ENCODE results near the gene HFM1.
"Not testable (repeated sequence)": the region's sequence is repeated elsewhere in the genome, so short reads cannot be mapped to it uniquely, and the experiment has no call there.

The HFM1 gene

DNA sequence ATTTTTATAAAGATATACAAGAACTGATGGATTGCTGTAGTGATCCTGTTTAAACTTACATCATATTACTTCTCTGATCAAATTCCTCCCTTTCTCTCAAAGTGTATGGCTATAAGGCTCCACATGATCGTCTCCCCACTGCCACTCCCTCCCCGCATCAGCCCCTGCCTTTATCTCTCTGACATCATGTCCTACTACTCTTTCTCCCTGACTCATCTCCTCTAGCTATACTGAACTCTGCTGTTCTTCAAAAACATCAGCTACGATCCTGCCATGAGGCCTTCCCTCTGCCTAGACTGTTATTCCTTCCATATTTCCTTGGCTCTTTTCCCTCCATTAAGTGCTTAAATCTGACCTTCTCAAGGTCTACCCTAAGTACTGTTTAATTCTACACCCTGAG is 22.8 kb downstream of the HFM1 start:
- no peak for DNase-seq (ENCODE audit: low spot score)
- TF ChIP-seq, protein P1, sequence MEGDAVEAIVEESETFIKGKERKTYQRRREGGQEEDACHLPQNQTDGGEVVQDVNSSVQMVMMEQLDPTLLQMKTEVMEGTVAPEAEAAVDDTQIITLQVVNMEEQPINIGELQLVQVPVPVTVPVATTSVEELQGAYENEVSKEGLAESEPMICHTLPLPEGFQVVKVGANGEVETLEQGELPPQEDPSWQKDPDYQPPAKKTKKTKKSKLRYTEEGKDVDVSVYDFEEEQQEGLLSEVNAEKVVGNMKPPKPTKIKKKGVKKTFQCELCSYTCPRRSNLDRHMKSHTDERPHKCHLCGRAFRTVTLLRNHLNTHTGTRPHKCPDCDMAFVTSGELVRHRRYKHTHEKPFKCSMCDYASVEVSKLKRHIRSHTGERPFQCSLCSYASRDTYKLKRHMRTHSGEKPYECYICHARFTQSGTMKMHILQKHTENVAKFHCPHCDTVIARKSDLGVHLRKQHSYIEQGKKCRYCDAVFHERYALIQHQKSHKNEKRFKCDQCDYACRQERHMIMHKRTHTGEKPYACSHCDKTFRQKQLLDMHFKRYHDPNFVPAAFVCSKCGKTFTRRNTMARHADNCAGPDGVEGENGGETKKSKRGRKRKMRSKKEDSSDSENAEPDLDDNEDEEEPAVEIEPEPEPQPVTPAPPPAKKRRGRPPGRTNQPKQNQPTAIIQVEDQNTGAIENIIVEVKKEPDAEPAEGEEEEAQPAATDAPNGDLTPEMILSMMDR (IDR thresholded peaks at IDR 0.05; ENCODE audit: borderline replicate concordance, control extremely low read depth, extremely low read depth, insufficient read depth, missing control alignments): no peak
- in situ Hi-C loops (cut with MboI; ENCODE audit: low sequenced_read_pairs, unreplicated experiment): no loop called here

DNA sequence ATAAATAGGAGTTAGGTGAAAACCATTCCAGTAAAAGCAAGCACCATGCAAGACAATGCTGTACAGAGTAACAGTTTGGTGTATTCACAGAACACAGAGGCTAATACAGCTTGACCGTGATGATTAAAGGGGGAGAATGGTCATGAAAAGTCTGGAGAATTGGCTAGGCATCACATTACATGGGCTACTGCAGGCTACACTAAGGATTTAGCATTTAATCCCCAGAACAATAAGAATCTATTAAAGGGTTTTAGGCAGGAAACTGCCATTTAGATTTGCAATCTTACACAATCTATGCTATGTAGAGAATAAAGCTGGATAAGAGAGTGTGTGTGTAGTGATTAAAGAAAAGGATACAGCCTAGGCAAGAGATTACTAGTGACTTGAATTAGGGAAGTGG is 30.6 kb downstream of the HFM1 start:
- TF ChIP-seq, protein P1 (IDR thresholded peaks at IDR 0.05; ENCODE audit: borderline replicate concordance, control extremely low read depth, extremely low read depth, insufficient read depth, missing control alignments): no peak
- DNase-seq (ENCODE audit: low spot score): no peak
- in situ Hi-C loops (cut with MboI; ENCODE audit: low sequenced_read_pairs, unreplicated experiment): no loop called here

DNA sequence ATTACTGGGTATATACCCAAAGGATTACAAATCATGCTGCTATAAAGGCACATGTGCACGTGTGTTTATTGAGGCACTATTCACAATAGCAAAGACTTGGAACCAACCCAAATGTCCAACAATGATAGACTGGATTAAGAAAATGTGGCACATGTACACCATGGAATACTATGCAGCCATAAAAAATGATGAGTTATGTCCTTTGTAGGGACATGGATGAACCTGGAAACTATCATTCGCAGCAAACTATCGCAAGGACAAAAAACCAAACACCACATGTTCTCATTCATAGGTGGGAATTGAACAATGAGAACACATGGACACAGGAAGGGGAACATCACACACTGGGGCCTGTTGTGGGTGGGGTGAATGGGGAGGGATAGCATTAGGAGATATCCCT is 32.4 kb downstream of the HFM1 start:
- DNase-seq (ENCODE audit: low spot score); in situ Hi-C loops (cut with MboI; ENCODE audit: low sequenced_read_pairs, unreplicated experiment): not testable (repeated sequence)

DNA sequence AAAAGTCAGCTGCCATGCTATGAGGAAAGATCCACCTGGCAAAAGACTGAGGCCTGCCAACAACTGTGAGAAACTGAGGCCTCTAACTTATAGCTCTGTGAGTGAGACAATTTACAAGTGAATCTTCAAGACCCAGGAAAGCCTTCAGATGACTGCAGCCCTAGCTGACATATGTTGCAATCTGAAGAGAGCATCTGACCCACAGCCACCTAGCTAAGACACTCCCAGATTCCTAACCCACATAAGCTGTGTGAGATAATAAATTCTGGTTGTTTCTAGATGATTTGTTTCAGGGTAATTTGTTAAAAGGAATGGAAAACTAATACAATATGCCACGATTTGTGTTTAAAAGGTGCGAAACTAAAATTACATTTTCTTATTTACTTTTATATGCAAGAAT is 55.1 kb downstream of the HFM1 start:
- TF ChIP-seq, protein P1 (IDR thresholded peaks at IDR 0.05; ENCODE audit: borderline replicate concordance, control extremely low read depth, extremely low read depth, insufficient read depth, missing control alignments): no peak
- in situ Hi-C loops (cut with MboI; ENCODE audit: low sequenced_read_pairs, unreplicated experiment): no loop called here
- DNase-seq (ENCODE audit: low spot score): no peak

DNA sequence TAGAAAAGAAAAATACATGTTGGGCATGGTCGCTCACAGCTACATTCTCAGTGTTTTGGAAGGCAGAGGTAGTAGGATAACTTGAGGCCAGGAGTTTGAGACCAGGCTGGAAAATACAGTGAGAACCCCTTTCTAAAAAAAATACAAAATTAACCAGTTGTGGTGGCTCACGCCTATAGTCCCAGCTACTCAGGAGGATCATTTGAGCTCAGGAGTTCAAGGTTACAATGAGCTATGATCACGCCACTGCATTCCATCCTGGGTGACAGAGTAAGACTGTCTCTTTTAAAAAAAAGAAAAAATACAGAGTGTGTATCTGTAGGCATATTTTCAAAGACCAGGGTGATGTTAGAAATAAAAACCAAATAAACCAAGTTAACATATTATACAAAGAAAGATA is 57.8 kb downstream of the HFM1 start:
- DNase-seq (ENCODE audit: low spot score): no peak
- TF ChIP-seq, protein P1 (IDR thresholded peaks at IDR 0.05; ENCODE audit: borderline replicate concordance, control extremely low read depth, extremely low read depth, insufficient read depth, missing control alignments): no peak
- in situ Hi-C loops (cut with MboI; ENCODE audit: low sequenced_read_pairs, unreplicated experiment): no loop called here

DNA sequence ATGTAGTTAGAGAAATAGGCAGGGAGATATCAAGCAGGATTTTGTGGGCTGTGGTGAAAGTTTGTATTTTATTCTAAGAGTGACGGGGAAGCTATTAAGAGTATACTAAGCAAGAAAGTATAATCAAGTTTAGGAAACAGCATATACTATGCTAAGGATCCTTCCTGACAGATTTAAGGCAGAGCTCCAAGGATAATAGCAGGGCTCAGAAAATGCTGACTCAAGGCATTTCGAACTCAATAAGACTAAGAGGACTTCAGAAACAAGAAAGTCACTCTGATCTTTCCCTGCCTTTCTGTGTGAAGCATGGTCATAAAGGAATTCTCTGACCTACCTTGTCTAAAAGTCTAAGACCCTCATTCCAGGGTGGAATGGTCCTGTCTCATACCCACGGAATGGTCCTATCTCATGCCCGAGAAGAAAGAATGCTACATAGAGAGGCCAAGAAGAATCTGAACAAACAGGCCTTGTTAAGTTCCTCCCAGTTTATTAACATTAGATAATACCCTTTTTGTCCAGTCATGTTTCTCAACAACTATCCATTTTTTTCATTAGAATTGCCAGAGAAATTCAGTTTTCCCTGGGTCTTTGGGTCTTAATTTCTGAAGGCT is 59.1 kb downstream of the HFM1 start:
- DNase-seq (ENCODE audit: low spot score): no peak
- in situ Hi-C loops (cut with MboI; ENCODE audit: low sequenced_read_pairs, unreplicated experiment): no loop called here
- TF ChIP-seq, protein P1 (IDR thresholded peaks at IDR 0.05; ENCODE audit: borderline replicate concordance, control extremely low read depth, extremely low read depth, insufficient read depth, missing control alignments): no peak

DNA sequence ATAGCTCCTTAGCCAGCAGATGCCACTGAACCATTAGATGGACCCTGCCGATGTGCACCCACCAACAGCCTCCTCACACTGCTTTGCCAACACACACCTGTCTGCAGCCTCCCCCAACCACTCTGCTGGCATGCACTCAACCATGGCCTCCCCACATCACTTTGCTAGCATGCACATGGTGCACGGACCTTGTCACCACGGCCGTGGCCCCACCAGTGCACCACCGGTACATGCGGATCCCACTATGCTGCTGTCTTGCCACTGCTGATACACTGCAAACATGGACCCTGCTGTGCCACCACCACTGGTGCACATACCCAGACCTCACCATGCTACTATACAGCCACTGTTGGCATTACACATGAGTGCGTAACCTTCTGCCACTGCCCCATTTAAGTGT is 66.1 kb downstream of the HFM1 start:
- no peak for DNase-seq (ENCODE audit: low spot score)
- in situ Hi-C loops (cut with MboI; ENCODE audit: low sequenced_read_pairs, unreplicated experiment): no loop called here
- TF ChIP-seq, protein P1 (IDR thresholded peaks at IDR 0.05; ENCODE audit: borderline replicate concordance, control extremely low read depth, extremely low read depth, insufficient read depth, missing control alignments): no peak
